DND-41 (cell line): ENCODE data around the gene RABGAP1L.

Experiments used
- EZH2 ChIP-seq: IDR thresholded peaks from 3 replicates; pipeline ENCODE4 v1.6.1; 2012; ENCODE audit warnings: borderline replicate concordance, low read depth, mild to moderate bottlenecking, moderate library complexity, low read length, inconsistent platforms; ENCODE audit not compliant: severe bottlenecking
- TF ChIP-seq, protein P1 (sequence below): IDR thresholded peaks from 2 replicates; pipeline ENCODE4 v1.5.1; 2012; ENCODE audit warnings: borderline replicate concordance, low read length, moderate library complexity, mild to moderate bottlenecking; ENCODE audit not compliant: poor library complexity, severe bottlenecking; ENCODE audit errors: extremely low read depth

GRCh38 chr1:174606471-174606870 is 447.2 kb downstream of the RABGAP1L start:
- TF ChIP-seq EZH2 = no peak
- TF ChIP-seq, protein P1, sequence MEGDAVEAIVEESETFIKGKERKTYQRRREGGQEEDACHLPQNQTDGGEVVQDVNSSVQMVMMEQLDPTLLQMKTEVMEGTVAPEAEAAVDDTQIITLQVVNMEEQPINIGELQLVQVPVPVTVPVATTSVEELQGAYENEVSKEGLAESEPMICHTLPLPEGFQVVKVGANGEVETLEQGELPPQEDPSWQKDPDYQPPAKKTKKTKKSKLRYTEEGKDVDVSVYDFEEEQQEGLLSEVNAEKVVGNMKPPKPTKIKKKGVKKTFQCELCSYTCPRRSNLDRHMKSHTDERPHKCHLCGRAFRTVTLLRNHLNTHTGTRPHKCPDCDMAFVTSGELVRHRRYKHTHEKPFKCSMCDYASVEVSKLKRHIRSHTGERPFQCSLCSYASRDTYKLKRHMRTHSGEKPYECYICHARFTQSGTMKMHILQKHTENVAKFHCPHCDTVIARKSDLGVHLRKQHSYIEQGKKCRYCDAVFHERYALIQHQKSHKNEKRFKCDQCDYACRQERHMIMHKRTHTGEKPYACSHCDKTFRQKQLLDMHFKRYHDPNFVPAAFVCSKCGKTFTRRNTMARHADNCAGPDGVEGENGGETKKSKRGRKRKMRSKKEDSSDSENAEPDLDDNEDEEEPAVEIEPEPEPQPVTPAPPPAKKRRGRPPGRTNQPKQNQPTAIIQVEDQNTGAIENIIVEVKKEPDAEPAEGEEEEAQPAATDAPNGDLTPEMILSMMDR = no peak
